ENCODE measurements around the gene ADRA2C. TPM values are rescaled to one million over a fixed set of nuclear protein-coding genes. Genes with fewer than 3 reads are reported as not detected.

The ADRA2C gene
- total RNA-seq, 2 experiments from 2014 or later: not detected

DNA sequence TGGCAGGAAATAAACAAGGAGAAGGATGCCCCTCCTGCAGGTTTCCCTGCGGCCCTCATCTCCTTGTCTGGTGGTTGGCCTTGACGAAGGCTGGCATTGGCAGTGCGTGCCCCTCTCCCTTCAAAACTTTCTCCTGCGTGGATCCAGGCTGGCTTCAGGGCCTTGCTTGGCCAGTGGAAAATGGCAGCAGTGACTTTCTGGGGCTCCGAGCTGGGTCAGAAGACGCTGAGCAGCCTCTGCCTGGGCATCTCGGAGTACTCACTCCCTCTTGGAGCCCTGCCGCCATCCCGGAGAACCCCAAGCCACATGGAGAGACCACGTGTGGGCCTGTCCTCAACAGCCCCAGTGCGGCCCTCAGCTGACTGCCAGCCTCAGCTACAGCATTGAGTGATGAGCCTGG is 39.5 kb downstream of the ADRA2C start:
- no peaks in the 10 kb centered on the region for H3K36me3 ChIP-seq (ENCODE audit: insufficient read depth, low read length)
- peaks cover 0 to 8% of the 10 kb centered on the region in 2 experiments for H3K9me3 ChIP-seq (ENCODE audit: control insufficient read depth in 1 of 2, insufficient read depth in 1 of 2, low read length in 2 of 2)
- H3K4me3 ChIP-seq (ENCODE audit: low read length): no peak overlapping the region
- H3K27ac ChIP-seq (ENCODE audit: low read depth in 1 of 2, low read length in 2 of 2): no peak overlapping the region
- ChIA-PET CTCF (no interaction called here), POLR2A (no interaction called here)
- intact Hi-C loops (cut with DNase I, micrococcal nuclease): no loop called here
- no peak overlapping the region for H3K27ac Mint-ChIP-seq
- TF ChIP-seq, protein P1, sequence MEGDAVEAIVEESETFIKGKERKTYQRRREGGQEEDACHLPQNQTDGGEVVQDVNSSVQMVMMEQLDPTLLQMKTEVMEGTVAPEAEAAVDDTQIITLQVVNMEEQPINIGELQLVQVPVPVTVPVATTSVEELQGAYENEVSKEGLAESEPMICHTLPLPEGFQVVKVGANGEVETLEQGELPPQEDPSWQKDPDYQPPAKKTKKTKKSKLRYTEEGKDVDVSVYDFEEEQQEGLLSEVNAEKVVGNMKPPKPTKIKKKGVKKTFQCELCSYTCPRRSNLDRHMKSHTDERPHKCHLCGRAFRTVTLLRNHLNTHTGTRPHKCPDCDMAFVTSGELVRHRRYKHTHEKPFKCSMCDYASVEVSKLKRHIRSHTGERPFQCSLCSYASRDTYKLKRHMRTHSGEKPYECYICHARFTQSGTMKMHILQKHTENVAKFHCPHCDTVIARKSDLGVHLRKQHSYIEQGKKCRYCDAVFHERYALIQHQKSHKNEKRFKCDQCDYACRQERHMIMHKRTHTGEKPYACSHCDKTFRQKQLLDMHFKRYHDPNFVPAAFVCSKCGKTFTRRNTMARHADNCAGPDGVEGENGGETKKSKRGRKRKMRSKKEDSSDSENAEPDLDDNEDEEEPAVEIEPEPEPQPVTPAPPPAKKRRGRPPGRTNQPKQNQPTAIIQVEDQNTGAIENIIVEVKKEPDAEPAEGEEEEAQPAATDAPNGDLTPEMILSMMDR (IDR thresholded peaks at IDR 0.05): no peak
- peaks cover 26% of the 10 kb centered on the region for H3K27me3 Mint-ChIP-seq
- H3K4me3 Mint-ChIP-seq: no peak overlapping the region
- ATAC-seq (ENCODE audit: poor library complexity) (no peak), DNase-seq (no peak)
- no peaks in the 10 kb centered on the region for H3K4me1 Mint-ChIP-seq (ENCODE audit: low read depth)
- no peaks in the 10 kb centered on the region for H3K9me3 Mint-ChIP-seq
- H3K36me3 Mint-ChIP-seq (ENCODE audit: low read depth): no peaks in the 10 kb centered on the region
- no peaks in the 10 kb centered on the region for H3K4me1 ChIP-seq (ENCODE audit: insufficient read depth, low read length)
- H3K27me3 ChIP-seq (ENCODE audit: control insufficient read depth in 1 of 2, insufficient read depth in 2 of 2, low read length in 2 of 2): peaks cover 0 to 5% of the 10 kb centered on the region in 2 experiments

- Mint-ChIP-seq H3K27ac (no peak overlapping the region), H3K4me3 (no peak overlapping the region), H3K4me1 (ENCODE audit: low read depth) (no peaks in the 10 kb centered on the region), H3K9me3 (no peaks in the 10 kb centered on the region), H3K27me3 (peaks cover 22% of the 10 kb centered on the region), H3K36me3 (ENCODE audit: low read depth) (no peaks in the 10 kb centered on the region)
- Histone ChIP-seq H3K27ac (ENCODE audit: low read depth in 1 of 2, low read length in 2 of 2) (no peak overlapping the region), H3K27me3 (ENCODE audit: control insufficient read depth in 1 of 2, insufficient read depth in 2 of 2, low read length in 2 of 2) (peaks cover 0 to 4% of the 10 kb centered on the region in 2 experiments), H3K4me1 (ENCODE audit: insufficient read depth, low read length) (no peaks in the 10 kb centered on the region), H3K36me3 (ENCODE audit: insufficient read depth, low read length) (no peaks in the 10 kb centered on the region), H3K4me3 (ENCODE audit: low read length) (no peak overlapping the region), H3K9me3 (ENCODE audit: control insufficient read depth in 1 of 2, insufficient read depth in 1 of 2, low read length in 2 of 2) (peaks cover 0 to 5% of the 10 kb centered on the region in 2 experiments)
- DNase-seq: no peak
- TF ChIP-seq, protein P1 (IDR thresholded peaks at IDR 0.05): no peak
- intact Hi-C loops (cut with DNase I, micrococcal nuclease): no loop called here
- no peak for ATAC-seq (ENCODE audit: poor library complexity)
- ChIA-PET POLR2A (no interaction called here), CTCF (no interaction called here)
These were observed 41.1 kb downstream of the ADRA2C start for GRCh38 chr4:3807311-3807710.

DNA sequence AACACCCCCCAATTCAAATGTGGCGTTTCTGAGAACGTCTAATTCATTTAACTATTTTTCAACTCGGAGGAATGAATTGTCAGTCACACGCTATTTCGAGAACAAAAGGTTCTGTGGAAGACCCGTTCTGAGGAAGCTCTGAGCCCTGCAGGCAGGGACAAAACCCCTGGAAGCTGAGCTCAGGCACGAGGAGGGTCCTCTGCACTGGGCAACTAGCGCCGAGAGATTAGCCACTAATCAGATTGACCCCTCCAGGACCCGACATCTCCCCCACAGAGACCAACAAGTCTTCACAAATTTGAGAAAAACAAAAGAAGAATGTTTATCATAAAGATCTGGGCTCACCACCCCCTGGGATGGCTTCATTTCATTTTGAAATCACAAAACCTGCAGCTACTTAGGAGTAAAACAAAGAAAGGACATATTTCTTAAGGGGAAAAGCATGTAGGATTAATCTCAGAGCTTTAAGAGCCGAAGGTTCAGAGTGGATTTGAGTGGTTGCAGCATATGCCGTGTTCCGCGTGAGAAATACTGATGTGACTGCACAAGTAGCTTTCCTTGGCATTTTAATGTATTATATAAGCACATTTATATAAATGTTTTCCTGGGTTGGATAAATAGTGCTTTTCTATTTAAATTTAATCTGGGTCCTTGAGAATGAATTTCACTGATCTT is 41.8 kb downstream of the ADRA2C start:
- ATAC-seq (ENCODE audit: poor library complexity): no peak
- Histone ChIP-seq H3K4me1 (ENCODE audit: insufficient read depth, low read length) (no peaks in the 10 kb centered on the region), H3K27ac (ENCODE audit: low read depth in 1 of 2, low read length in 2 of 2) (no peak overlapping the region), H3K27me3 (ENCODE audit: control insufficient read depth in 1 of 2, insufficient read depth in 2 of 2, low read length in 2 of 2) (peaks cover 0 to 4% of the 10 kb centered on the region in 2 experiments), H3K9me3 (ENCODE audit: control insufficient read depth in 1 of 2, insufficient read depth in 1 of 2, low read length in 2 of 2) (peaks cover 0 to 9% of the 10 kb centered on the region in 2 experiments), H3K4me3 (ENCODE audit: low read length) (no peak overlapping the region), H3K36me3 (ENCODE audit: insufficient read depth, low read length) (no peaks in the 10 kb centered on the region)
- H3K9me3 Mint-ChIP-seq: no peaks in the 10 kb centered on the region
- no peak overlapping the region for H3K4me3 Mint-ChIP-seq
- DNase-seq: no peak
- TF ChIP-seq, protein P1 (IDR thresholded peaks at IDR 0.05): no peak
- ChIA-PET CTCF (no interaction called here), POLR2A (no interaction called here)
- intact Hi-C loops (cut with DNase I, micrococcal nuclease): no loop called here
- no peaks in the 10 kb centered on the region for H3K36me3 Mint-ChIP-seq (ENCODE audit: low read depth)
- no peaks in the 10 kb centered on the region for H3K4me1 Mint-ChIP-seq (ENCODE audit: low read depth)
- H3K27me3 Mint-ChIP-seq: peaks cover 22% of the 10 kb centered on the region
- no peak overlapping the region for H3K27ac Mint-ChIP-seq
